Kidney epithelial cell (primary cell): ENCODE data around the gene CYP27C1. TPM values are rescaled to one million over a fixed set of nuclear protein-coding genes. Genes with fewer than 3 reads are reported as not detected.

Experiments
- DNase-seq: peaks from one replicate; pipeline ENCODE4 v3.0.0-alpha.2; 2010; ENCODE audit warnings: low read depth
- H3K27me3 ChIP-seq: 2 replicates; pipeline ENCODE4 v1.6.0; 2011; ENCODE audit warnings: low read length; ENCODE audit not compliant: control insufficient read depth, insufficient read depth
- H3K36me3 ChIP-seq: 2 replicates; pipeline ENCODE4 v1.5.1; 2011; ENCODE audit warnings: low read length; ENCODE audit not compliant: control insufficient read depth, insufficient read depth
- H3K4me3 ChIP-seq: 2 replicates; pipeline ENCODE4 v1.5.1; 2011; ENCODE audit warnings: low read depth, mild to moderate bottlenecking, control low read depth, low read length
- CTCF ChIP-seq: IDR thresholded peaks from 2 replicates; pipeline ENCODE4 v1.5.1; 2011; ENCODE audit warnings: mild to moderate bottlenecking, moderate library complexity, low read length, control low read depth, inconsistent platforms; ENCODE audit not compliant: insufficient read depth, poor library complexity, severe bottlenecking
- total RNA-seq: library from RNA; depleted of rRNA; stranded (reverse); fragments of >200 nt; gene quantifications from 2 replicates; pipeline ENCODE4 v1.2.3, GENCODE V29; 2015

Gene CYP27C1
- total RNA-seq, 1 donor from 2014 or later = 2.3 TPM

GRCh38 chr2:127159543-127159942 lies 60.6 kb downstream of the CYP27C1 start:
- H3K27me3 ChIP-seq = no peaks in the 10 kb centered on the region
- DNase-seq = no peak
- H3K36me3 ChIP-seq = no peaks in the 10 kb centered on the region
- no peak for TF ChIP-seq CTCF
- no peak overlapping the region for H3K4me3 ChIP-seq

DNA sequence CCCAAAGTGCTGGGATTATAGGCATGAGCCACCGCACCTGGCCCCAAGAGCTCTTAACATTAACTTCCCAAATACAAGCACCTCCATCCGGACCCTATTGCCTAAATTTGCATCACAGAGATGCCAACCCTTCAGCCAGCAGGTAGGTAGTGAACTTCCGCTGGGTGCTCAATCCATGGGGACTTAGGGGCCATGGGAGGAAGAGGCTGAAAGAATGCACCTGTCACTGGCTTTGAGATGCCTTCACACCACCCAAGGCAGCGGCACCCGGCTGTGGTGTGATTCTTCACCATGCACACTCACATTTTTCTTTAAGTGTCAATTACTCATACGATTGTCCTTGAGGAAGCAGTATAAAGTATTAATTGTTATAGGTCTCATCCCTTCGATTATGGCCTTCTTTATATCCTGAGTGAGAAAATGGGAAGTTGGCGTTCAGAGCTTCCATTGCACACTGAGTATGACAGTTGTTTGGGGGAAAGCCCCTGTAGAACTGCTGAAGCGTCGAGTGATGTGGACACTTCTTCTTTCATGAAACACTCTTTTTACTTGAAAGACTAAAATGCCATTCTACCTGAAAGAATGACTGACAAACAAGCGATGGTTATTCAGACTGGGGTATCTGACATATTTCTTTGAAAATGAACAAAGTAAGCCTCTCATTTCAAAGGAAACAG lies 61.3 kb downstream of the CYP27C1 start:
- H3K27me3 ChIP-seq = no peaks in the 10 kb centered on the region
- no peaks in the 10 kb centered on the region for H3K36me3 ChIP-seq
- H3K4me3 ChIP-seq = no peak overlapping the region
- TF ChIP-seq CTCF = no peak
- DNase-seq = no peak

- Histone ChIP-seq H3K36me3 (no peaks in the 10 kb centered on the region), H3K27me3 (no peaks in the 10 kb centered on the region), H3K4me3 (no peak overlapping the region)
- peak; percentile 38 for TF ChIP-seq CTCF
- no peak for DNase-seq
Observed at GRCh38 chr2:127157651-127158485, 62.2 kb downstream of the CYP27C1 start.

- Histone ChIP-seq H3K36me3 (no peaks in the 10 kb centered on the region), H3K27me3 (no peaks in the 10 kb centered on the region), H3K4me3 (no peak overlapping the region)
- no peak for DNase-seq
- no peak for TF ChIP-seq CTCF
Observed at GRCh38 chr2:127157114-127157513, 63.0 kb downstream of the CYP27C1 start.

DNA sequence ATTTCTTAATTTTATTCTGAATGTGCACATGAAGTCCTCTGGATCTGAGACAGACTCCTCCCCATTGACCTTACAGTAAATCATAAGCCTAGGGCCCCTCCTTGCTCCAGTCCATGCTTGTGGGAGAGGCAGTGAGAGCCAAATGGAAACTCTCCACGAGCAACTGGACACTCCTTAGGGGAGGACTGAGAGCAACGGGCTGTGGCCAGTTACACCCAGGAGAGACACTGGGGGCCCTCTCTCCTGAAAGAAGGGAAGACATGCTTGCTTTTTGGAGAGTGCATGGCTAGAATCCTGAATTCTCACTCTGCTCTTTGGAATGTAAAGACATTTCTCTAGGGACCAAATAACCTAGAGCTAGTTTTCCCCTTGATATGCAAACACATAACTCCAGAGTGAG lies 64.2 kb downstream of the CYP27C1 start:
- no peak for TF ChIP-seq CTCF
- no peak overlapping the region for H3K4me3 ChIP-seq
- no peak for DNase-seq
- no peaks in the 10 kb centered on the region for H3K36me3 ChIP-seq
- no peaks in the 10 kb centered on the region for H3K27me3 ChIP-seq
